NCI-H2081 treated with DMSO at 0.1 percent for 48 hours (cell line): ENCODE data around the gene RAPSN.

Source experiments
- DNase-seq: peaks from one replicate; lab custom pipeline; 2025; lab: John Stamatoyannopoulos, UW

RAPSN gene

GRCh38 chr11:47434011-47434786 is 14.7 kb downstream of the RAPSN start:
- no peak for DNase-seq

- DNase-seq: no peak
Measured at GRCh38 chr11:47433157-47433556, 15.8 kb downstream of the RAPSN start.

GRCh38 chr11:47431356-47432083 is 17.4 kb downstream of the RAPSN start:
- DNase-seq: no peak

GRCh38 chr11:47430524-47430923 is 18.4 kb downstream of the RAPSN start:
- DNase-seq: no peak

- DNase-seq: peak; percentile 91
Measured at GRCh38 chr11:47426062-47426956, 22.6 kb downstream of the RAPSN start, which contains the start of gene PSMC3. PSMC3 (minus strand) TSS chr11:47426439; CDS start chr11:47426279, 160 bp downstream.

- DNase-seq: no peak
Measured at GRCh38 chr11:47425611-47426010, 23.3 kb downstream of the RAPSN start.

- no peak for DNase-seq
Measured at GRCh38 chr11:47418454-47419259, 30.3 kb downstream of the RAPSN start.

- no peak for DNase-seq
Measured at GRCh38 chr11:47417712-47418111, 31.2 kb downstream of the RAPSN start.

GRCh38 chr11:47415949-47416472 is 32.9 kb downstream of the RAPSN start:
- no peak for DNase-seq

GRCh38 chr11:47415091-47415854 is 33.7 kb downstream of the RAPSN start:
- no peak for DNase-seq

GRCh38 chr11:47414685-47415070 is 34.3 kb downstream of the RAPSN start:
- no peak for DNase-seq

GRCh38 chr11:47413908-47414684 is 34.8 kb downstream of the RAPSN start:
- no peak for DNase-seq

GRCh38 chr11:47413351-47413750 is 35.6 kb downstream of the RAPSN start:
- no peak for DNase-seq

- no peak for DNase-seq
Measured at GRCh38 chr11:47411884-47412746, 36.8 kb downstream of the RAPSN start.

- DNase-seq: no peak
Measured at GRCh38 chr11:47410370-47411264, 38.3 kb downstream of the RAPSN start.

GRCh38 chr11:47409440-47410369 is 39.2 kb downstream of the RAPSN start:
- DNase-seq: no peak
